Astrocyte (in vitro differentiated cells and primary cell): ENCODE results near the gene CLEC1A. TPM values are rescaled to one million over a fixed set of nuclear protein-coding genes. Genes with fewer than 3 reads are reported as not detected.

ENCODE experiments used
- DNase-seq: peaks from one replicate; pipeline ENCODE4 v3.0.0-alpha.2; 2010; ENCODE audit warnings: low read depth
- FAIRE-seq: peaks from 2 replicates; lab custom pipeline; 2011; peaks lifted over from hg19 to GRCh38; lab: Jason Lieb, UNC
- H2AFZ ChIP-seq: 2 replicates; pipeline ENCODE4 v1.6.0; 2012; ENCODE audit warnings: low read depth, low read length, inconsistent platforms
- H3K27ac ChIP-seq: 2 replicates; pipeline ENCODE4 v1.5.1; 2011; ENCODE audit warnings: low read depth, low read length, inconsistent platforms
- H3K27me3 ChIP-seq: 2 replicates; pipeline ENCODE4 v1.6.0; 2011; ENCODE audit warnings: low read length, inconsistent platforms; ENCODE audit not compliant: insufficient read depth
- H3K36me3 ChIP-seq: 2 replicates; pipeline ENCODE4 v1.5.1; 2011; ENCODE audit warnings: low read length, inconsistent platforms; ENCODE audit not compliant: insufficient read depth
- H3K4me1 ChIP-seq: 2 replicates; pipeline ENCODE4 v1.5.1; 2011; ENCODE audit warnings: low read length, inconsistent platforms; ENCODE audit not compliant: insufficient read depth
- H3K4me2 ChIP-seq: 2 replicates; pipeline ENCODE4 v1.6.0; 2012; ENCODE audit warnings: low read length, inconsistent platforms
- H3K4me3 ChIP-seq: 2 replicates; pipeline ENCODE4 v1.5.1; 2011; ENCODE audit warnings: low read depth, mild to moderate bottlenecking, low read length, inconsistent platforms; ENCODE audit not compliant: insufficient read depth
- H3K79me2 ChIP-seq: 2 replicates; pipeline ENCODE4 v1.6.0; 2012; ENCODE audit warnings: mild to moderate bottlenecking, low read length, inconsistent platforms; ENCODE audit not compliant: insufficient read depth
- H3K9ac ChIP-seq: 2 replicates; pipeline ENCODE4 v1.6.0; 2012; ENCODE audit warnings: mild to moderate bottlenecking, low read length, inconsistent platforms
- H3K9me3 ChIP-seq: 2 replicates; pipeline ENCODE4 v1.5.1; 2012; ENCODE audit warnings: low read depth, mild to moderate bottlenecking, low read length, inconsistent platforms; ENCODE audit not compliant: insufficient read depth
- H4K20me1 ChIP-seq: 2 replicates; pipeline ENCODE4 v1.6.0; 2012; ENCODE audit warnings: low read length, inconsistent platforms; ENCODE audit not compliant: insufficient read depth
- H3K27ac Mint-ChIP-seq: one replicate; pipeline ENCODE4 v1.8.0; 2021; ENCODE audit warnings: mild to moderate bottlenecking, mixed read lengths; ENCODE audit not compliant: unreplicated experiment
- H3K27me3 Mint-ChIP-seq: one replicate; pipeline ENCODE4 v1.8.0; 2021; ENCODE audit warnings: low read depth, mixed read lengths; ENCODE audit not compliant: unreplicated experiment
- H3K36me3 Mint-ChIP-seq: one replicate; pipeline ENCODE4 v1.8.0; 2021; ENCODE audit warnings: low read depth, mixed read lengths; ENCODE audit not compliant: unreplicated experiment
- H3K4me1 Mint-ChIP-seq: one replicate; pipeline ENCODE4 v1.8.0; 2021; ENCODE audit warnings: low read depth, mixed read lengths; ENCODE audit not compliant: unreplicated experiment
- H3K4me3 Mint-ChIP-seq: one replicate; pipeline ENCODE4 v1.8.0; 2021; ENCODE audit warnings: mild to moderate bottlenecking, moderate library complexity, mixed read lengths; ENCODE audit not compliant: unreplicated experiment
- H3K9me3 Mint-ChIP-seq: one replicate; pipeline ENCODE4 v1.8.0; 2021; ENCODE audit warnings: mild to moderate bottlenecking, mixed read lengths; ENCODE audit not compliant: unreplicated experiment
- EZH2 ChIP-seq: IDR thresholded peaks from 2 replicates; pipeline ENCODE4 v1.6.1; 2012; ENCODE audit warnings: mild to moderate bottlenecking, low read length, inconsistent platforms; ENCODE audit not compliant: insufficient read depth
- total RNA-seq: library from RNA; stranded (reverse); gene quantifications from 2 replicates; pipeline ENCODE4 v1.2.1, GENCODE V29; 2021
- TF ChIP-seq, protein P1 (sequence below): IDR thresholded peaks from 2 replicates; pipeline ENCODE4 v1.5.1; 2011; ENCODE audit warnings: low read depth, mild to moderate bottlenecking, inconsistent platforms, low read length, moderate library complexity; ENCODE audit not compliant: insufficient read depth

The CLEC1A gene
- total RNA-seq, 1 donor from 2014 or later: not detected

DNA sequence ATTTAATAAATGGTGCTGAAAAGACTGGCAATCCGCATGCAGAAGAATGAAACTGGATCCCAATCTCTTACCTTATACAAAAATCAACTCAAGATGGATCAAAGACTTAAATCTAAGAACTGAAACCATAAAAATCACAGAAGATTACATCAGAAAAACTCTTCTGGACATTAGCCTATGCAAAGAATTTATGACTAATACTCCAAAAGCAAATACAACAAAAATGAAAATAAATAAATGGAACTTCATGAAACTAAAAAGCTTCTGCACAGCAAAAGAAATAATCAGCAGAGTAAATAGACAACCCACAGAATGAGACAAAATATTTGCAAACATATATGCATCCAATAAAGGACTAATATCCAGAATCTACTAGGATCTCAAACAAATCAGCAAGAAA lies 14.3 kb upstream of the CLEC1A start:
- Histone ChIP-seq H4K20me1 (no peaks in the 10 kb centered on the region), H3K4me3 (no peak overlapping the region), H3K36me3 (no peaks in the 10 kb centered on the region), H3K4me2 (no peak overlapping the region), H2AFZ (no peak overlapping the region), H3K4me1 (no peaks in the 10 kb centered on the region), H3K27me3 (no peaks in the 10 kb centered on the region), H3K27ac (no peak overlapping the region), H3K9me3 (no peaks in the 10 kb centered on the region), H3K9ac (no peak overlapping the region), H3K79me2 (no peaks in the 10 kb centered on the region)
- no peaks in the 10 kb centered on the region for H3K4me1 Mint-ChIP-seq
- H3K36me3 Mint-ChIP-seq: no peaks in the 10 kb centered on the region
- TF ChIP-seq EZH2: no peak
- TF ChIP-seq, protein P1, sequence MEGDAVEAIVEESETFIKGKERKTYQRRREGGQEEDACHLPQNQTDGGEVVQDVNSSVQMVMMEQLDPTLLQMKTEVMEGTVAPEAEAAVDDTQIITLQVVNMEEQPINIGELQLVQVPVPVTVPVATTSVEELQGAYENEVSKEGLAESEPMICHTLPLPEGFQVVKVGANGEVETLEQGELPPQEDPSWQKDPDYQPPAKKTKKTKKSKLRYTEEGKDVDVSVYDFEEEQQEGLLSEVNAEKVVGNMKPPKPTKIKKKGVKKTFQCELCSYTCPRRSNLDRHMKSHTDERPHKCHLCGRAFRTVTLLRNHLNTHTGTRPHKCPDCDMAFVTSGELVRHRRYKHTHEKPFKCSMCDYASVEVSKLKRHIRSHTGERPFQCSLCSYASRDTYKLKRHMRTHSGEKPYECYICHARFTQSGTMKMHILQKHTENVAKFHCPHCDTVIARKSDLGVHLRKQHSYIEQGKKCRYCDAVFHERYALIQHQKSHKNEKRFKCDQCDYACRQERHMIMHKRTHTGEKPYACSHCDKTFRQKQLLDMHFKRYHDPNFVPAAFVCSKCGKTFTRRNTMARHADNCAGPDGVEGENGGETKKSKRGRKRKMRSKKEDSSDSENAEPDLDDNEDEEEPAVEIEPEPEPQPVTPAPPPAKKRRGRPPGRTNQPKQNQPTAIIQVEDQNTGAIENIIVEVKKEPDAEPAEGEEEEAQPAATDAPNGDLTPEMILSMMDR: no peak
- DNase-seq (no peak), FAIRE-seq (no peak)
- H3K4me3 Mint-ChIP-seq: no peak overlapping the region
- peaks cover 2% of the 10 kb centered on the region for H3K9me3 Mint-ChIP-seq
- H3K27me3 Mint-ChIP-seq: no peaks in the 10 kb centered on the region
- H3K27ac Mint-ChIP-seq: no peak overlapping the region

DNA sequence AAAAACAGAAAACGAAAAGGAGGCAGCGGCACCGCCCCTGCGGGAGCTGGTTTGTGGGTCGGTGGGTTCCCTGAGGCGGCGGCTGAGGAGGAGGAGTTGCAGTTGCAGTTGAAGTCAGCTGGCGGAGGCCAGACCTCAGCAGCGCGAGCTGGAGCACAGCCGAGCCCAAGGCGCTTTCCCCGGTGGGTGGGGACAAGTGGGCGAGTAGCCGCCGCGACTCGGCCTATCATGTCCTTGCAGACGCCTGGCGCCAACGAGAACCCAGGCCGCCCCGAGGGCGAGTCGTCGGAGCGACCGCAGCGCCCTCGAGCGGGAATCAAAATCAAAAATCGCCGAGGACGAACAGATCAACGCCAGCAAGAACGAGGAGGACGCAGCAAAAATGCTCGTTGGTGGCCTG lies 12.7 kb upstream of the CLEC1A start:
- Histone ChIP-seq H3K79me2 (no peaks in the 10 kb centered on the region), H3K4me1 (no peaks in the 10 kb centered on the region), H3K27ac (no peak overlapping the region), H3K4me3 (no peak overlapping the region), H4K20me1 (no peaks in the 10 kb centered on the region), H3K36me3 (no peaks in the 10 kb centered on the region), H3K27me3 (no peaks in the 10 kb centered on the region), H2AFZ (no peak overlapping the region), H3K4me2 (no peak overlapping the region), H3K9me3 (no peaks in the 10 kb centered on the region), H3K9ac (no peak overlapping the region)
- H3K27ac Mint-ChIP-seq: no peak overlapping the region
- no peaks in the 10 kb centered on the region for H3K36me3 Mint-ChIP-seq
- H3K4me1 Mint-ChIP-seq: no peaks in the 10 kb centered on the region
- H3K4me3 Mint-ChIP-seq: no peak overlapping the region
- DNase-seq (no peak), FAIRE-seq (no peak)
- H3K9me3 Mint-ChIP-seq: peaks cover 2% of the 10 kb centered on the region
- TF ChIP-seq, protein P1: no peak
- no peak for TF ChIP-seq EZH2
- H3K27me3 Mint-ChIP-seq: no peaks in the 10 kb centered on the region

DNA sequence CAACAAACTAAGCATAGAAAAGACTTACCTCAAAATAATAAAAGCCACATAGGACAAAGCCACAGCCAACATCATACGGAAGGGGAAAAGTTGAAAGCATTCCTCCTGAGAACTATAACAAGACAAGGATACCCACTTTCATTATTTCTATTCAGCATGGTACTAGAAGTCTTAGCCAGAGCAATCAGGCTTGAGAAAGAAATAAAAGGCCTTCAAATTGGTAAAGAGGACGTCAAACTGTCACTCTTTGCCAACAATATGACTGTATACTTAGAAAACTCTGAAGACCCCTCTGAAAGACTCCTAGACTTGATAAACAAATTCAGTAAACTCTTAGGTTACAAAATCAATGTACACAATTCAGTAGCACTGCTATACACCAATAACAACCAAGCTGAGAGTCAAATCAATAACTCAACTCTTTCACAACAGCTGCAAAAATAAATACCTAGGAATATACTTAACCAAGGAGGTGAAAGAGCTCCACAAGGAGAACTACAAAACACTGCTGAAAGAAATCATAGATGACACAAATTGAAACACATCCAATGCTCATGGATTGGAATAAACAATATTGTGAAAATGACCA lies 11.6 kb upstream of the CLEC1A start:
- H3K9me3 Mint-ChIP-seq: peaks cover 2% of the 10 kb centered on the region
- H3K36me3 ChIP-seq: no peaks in the 10 kb centered on the region
- no peak overlapping the region for H3K4me3 ChIP-seq
- no peaks in the 10 kb centered on the region for H3K36me3 Mint-ChIP-seq
- no peak overlapping the region for H3K27ac ChIP-seq
- H4K20me1 ChIP-seq: no peaks in the 10 kb centered on the region
- no peak overlapping the region for H3K4me3 Mint-ChIP-seq
- no peaks in the 10 kb centered on the region for H3K4me1 ChIP-seq
- no peak overlapping the region for H3K27ac Mint-ChIP-seq
- peaks cover 2% of the 10 kb centered on the region for H3K27me3 Mint-ChIP-seq
- H3K27me3 ChIP-seq: no peaks in the 10 kb centered on the region
- TF ChIP-seq, protein P1: no peak
- no peak for TF ChIP-seq EZH2
- FAIRE-seq (peak; percentile 56), DNase-seq (no peak)
- H3K4me2 ChIP-seq: no peak overlapping the region
- no peaks in the 10 kb centered on the region for H3K9me3 ChIP-seq
- H3K9ac ChIP-seq: no peak overlapping the region
- no peak overlapping the region for H2AFZ ChIP-seq
- H3K79me2 ChIP-seq: no peaks in the 10 kb centered on the region
- H3K4me1 Mint-ChIP-seq: no peaks in the 10 kb centered on the region
